Fibroblast of peridontal ligament (primary cell): Measurements from ENCODE around the gene RIPK3.

Experiments used
- DNase-seq: peaks from one replicate; pipeline ENCODE4 v3.0.0-alpha.2; 2010; ENCODE audit errors: extremely low read depth

Gene RIPK3

GRCh38 chr14:24322672-24323071, 17.1 kb downstream of the RIPK3 start:
- no peak for DNase-seq

- DNase-seq = no peak
These were observed 18.4 kb downstream of the RIPK3 start for GRCh38 chr14:24321212-24321975.

GRCh38 chr14:24317141-24317928, 22.5 kb downstream of the RIPK3 start:
- DNase-seq = peak; percentile 46

GRCh38 chr14:24316597-24316950, 23.2 kb downstream of the RIPK3 start:
- DNase-seq = no peak

GRCh38 chr14:24315807-24316596, 23.8 kb downstream of the RIPK3 start:
- no peak for DNase-seq

GRCh38 chr14:24315243-24315806, 24.5 kb downstream of the RIPK3 start:
- DNase-seq = no peak

- no peak for DNase-seq
These were observed 25.2 kb downstream of the RIPK3 start for GRCh38 chr14:24314377-24315193.

GRCh38 chr14:24313913-24314312, 25.9 kb downstream of the RIPK3 start:
- DNase-seq = no peak

- no peak for DNase-seq
These were observed 26.9 kb downstream of the RIPK3 start for GRCh38 chr14:24312736-24313507.

- DNase-seq = peak; percentile 42
These were observed 27.8 kb downstream of the RIPK3 start for GRCh38 chr14:24311837-24312615.

GRCh38 chr14:24310646-24311604, 28.9 kb downstream of the RIPK3 start, which contains the start of gene LTB4R:
Gene LTB4R (plus strand): TSS chr14:24311502. CDS start chr14:24315652, 4,150 bp downstream.
- DNase-seq = peak; percentile 43

GRCh38 chr14:24310265-24310645, 29.5 kb downstream of the RIPK3 start:
- DNase-seq = no peak

GRCh38 chr14:24309538-24310264, 30.1 kb downstream of the RIPK3 start, which contains the start of gene LTB4R2:
Gene LTB4R2 (plus strand): TSS chr14:24310140. CDS start chr14:24310665, 525 bp downstream.
- no peak for DNase-seq

GRCh38 chr14:24308342-24309124, 31.3 kb downstream of the RIPK3 start:
- no peak for DNase-seq

GRCh38 chr14:24307575-24308341, 32.0 kb downstream of the RIPK3 start, which contains the start of gene CIDEB:
Gene CIDEB (minus strand): TSS chr14:24307977. CDS start chr14:24307858, 119 bp downstream.
- peak; percentile 60 for DNase-seq

GRCh38 chr14:24307156-24307574, 32.6 kb downstream of the RIPK3 start:
- no peak for DNase-seq
